Activated CD4-positive, alpha-beta T cell treated with anti-CD3 and anti-CD28 coated beads, Interleukin-2, amount 50 U/mL, for 4 hours (primary cell): ENCODE data around the gene RPL13A.

Experiments
- DNase-seq, 2 experiments: peaks; one replicate each; pipeline ENCODE4 v3.0.0-alpha.2; 2020

The RPL13A gene

DNA sequence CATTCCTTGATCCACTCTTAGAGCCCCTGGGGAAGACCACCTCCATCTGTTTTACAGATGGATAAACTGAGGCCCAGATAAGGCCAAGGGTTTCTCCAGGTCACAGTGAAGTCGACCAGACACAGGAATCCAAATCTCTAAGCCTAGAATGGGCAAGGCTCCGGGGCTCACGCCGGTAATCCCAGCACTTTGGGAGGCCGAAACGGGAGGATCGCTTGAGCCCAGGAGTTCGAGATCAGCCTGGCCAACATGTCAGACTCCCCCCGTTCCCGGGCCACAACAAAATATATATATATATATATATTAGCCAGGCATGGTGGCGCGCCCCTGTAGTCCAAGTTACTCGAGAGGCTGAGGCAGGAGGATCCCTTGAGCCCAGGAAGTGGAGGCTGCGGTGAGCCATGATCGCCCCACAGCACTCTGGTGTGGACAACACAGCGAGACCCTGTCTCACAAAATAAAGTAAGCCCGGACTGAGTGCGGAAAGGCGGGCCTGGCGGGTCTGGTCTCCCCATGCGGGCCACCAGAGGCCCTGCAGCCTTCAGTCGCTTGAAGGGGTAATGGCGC lies 615 bp upstream of the RPL13A start:
- DNase-seq = no peak

DNA sequence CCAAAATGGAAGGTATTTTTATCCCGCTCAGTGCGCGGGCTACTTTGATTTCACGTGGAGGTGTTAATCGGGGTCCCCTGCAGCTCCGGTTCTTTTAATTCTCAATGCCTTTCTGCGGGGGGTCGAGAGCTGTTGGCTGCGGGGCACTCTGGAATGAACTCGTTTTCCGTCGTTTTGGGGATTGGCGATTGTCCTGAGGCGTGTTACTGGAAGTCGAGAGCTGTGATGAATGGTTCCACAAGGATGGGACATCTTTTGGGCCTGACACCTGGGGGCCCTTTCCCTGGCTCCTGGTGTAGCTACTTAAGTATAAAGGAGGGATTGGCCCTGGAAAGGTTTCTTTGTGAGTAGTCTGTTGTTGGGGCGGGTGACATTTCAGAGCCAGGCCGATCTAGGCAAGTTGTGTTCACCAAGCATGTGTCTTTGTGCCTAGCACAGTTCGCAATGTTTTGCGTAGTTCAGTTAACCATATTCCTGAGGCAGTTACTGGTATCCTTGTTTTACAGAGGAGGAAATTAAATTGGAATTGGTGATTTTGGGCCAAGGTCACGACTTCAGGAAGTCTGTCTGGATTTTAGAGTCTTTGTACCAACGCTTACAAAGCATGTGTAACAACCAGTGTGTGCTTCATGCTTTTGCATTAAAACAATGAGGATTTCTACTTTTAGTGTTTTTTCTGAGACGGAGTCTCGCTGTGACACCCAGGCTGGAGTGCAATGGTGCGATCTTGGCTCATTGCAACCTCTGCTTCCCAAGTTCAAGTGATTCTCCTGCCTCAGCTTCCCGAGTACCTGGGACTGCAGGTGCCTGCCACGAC lies 846 bp downstream of the RPL13A start:
- no peak for DNase-seq

DNA sequence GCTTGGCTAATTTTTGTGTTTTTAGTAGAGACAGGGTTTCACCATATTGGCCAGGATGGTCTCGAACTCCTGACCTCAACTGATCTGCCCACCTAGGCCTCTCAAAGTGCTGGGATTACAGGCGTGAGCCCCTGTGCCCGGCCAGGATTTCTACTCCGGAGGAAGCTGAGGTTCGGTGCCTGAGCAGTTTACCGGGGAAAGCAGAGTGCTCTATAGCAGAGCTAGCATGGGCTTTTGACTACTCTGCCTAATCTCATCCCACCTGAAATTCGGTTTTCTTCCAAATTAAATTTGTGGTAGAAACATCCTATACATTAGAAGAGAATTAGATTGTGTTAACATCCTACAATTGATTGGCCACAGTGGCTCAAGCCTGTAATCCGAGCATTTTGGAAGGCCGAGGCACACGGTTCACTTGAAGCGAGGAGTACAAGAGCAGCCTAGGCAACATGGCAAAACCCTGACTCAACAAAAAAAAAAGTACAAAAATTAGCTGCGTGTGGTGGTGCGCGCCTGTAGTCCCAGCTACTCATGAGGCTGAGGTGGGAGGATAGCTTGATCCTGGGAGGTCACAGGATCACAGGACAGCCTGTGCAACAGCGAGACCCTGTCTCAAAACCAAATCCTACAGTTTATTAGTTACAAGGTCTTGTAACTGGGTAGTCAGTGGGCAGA lies 1.6 kb downstream of the RPL13A start:
- no peak for DNase-seq

DNA sequence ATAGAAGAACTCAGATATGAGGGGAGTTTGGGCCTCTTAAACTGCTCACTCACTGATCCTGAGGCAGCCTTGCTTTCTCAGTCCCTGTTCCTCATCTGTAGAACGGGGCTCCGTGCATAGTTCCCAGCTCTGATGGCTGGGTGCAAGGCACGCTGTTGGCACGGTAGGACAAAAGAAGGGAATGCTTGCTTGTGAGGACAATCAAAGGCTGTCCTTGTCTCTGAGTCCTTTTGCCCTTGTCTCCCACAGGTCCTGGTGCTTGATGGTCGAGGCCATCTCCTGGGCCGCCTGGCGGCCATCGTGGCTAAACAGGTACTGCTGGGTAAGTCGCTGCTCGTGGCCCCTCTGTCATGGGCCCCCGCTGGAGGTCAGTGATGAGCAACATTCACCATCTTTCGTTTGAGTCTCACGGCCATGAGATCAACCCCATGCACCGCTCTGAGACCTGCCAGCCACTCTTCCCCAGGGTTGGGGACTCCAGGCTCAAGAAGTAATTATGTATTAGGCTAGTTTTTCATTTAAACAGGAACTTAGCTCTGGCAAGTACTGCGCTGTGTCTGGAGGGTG lies 2.3 kb downstream of the RPL13A start:
- DNase-seq = no peak

DNA sequence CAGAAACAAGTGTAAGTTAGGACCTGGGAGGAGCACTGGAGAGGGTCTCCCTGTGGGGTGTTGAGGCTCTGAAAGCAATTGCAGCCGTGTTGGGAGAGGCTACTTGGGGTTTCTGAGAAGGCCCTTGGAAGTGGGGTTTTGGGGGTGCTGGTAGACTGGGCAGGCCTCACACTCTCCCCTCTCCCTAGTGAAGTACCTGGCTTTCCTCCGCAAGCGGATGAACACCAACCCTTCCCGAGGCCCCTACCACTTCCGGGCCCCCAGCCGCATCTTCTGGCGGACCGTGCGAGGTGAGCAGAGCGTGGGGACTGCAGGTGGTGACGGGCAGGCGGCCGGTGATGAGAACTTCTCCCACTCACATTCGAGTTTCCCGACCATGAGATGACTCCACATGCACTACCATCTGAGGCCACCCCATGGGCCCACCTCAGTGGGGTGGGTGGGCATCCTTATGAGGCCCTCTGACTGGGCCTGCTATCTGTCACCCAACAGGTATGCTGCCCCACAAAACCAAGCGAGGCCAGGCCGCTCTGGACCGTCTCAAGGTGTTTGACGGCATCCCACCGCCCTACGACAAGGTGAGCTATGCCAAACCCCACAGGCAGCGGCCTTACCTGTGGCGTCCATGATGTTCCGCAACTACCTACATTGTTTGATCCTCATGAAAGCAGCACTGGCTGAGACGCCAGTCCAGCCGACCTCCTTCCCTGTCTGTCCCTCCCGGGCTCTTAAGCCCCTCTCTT lies 3.0 kb downstream of the RPL13A start:
- no peak for DNase-seq

DNA sequence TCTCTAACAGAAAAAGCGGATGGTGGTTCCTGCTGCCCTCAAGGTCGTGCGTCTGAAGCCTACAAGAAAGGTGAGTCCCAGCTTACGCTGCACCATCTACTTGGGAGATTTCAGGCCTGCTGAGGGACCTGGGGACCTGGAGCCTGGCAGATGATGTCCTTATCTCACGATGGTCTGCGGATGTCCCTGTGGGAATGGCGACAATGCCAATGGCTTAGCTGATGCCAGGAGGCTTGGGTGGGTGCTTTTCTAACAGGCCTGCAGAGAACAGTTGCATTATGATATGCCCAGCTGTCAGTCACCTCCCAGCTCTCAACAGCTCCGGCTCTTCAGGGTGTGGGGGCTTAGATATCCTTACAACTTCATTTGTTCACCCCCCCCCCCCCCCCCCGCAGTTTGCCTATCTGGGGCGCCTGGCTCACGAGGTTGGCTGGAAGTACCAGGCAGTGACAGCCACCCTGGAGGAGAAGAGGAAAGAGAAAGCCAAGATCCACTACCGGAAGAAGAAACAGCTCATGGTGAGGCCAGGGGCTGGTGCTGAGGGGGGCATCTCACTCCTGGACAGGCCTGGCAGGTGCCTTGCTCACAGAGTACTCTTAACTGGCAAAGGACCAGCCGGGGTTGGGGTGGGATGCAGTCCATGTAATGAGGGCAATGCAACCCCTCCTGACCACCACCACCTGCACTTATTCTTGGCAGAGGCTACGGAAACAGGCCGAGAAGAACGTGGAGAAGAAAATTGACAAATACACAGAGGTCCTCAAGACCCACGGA lies 3.8 kb downstream of the RPL13A start:
- no peak for DNase-seq

DNA sequence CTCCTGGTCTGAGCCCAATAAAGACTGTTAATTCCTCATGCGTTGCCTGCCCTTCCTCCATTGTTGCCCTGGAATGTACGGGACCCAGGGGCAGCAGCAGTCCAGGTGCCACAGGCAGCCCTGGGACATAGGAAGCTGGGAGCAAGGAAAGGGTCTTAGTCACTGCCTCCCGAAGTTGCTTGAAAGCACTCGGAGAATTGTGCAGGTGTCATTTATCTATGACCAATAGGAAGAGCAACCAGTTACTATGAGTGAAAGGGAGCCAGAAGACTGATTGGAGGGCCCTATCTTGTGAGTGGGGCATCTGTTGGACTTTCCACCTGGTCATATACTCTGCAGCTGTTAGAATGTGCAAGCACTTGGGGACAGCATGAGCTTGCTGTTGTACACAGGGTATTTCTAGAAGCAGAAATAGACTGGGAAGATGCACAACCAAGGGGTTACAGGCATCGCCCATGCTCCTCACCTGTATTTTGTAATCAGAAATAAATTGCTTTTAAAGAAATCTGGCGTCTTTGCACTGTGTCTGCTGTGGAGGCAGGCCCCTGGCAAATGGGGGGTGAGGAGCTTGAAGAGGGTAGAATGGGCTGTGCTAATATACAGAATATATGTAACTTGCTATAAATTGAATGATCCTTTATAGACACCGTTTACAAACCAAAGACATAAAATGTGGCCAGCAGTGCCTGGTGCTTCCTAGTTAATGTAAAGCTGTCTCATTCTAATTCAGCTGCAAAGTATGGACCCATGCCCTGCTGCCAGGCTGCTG lies 4.6 kb downstream of the RPL13A start:
- DNase-seq = no peak

DNA sequence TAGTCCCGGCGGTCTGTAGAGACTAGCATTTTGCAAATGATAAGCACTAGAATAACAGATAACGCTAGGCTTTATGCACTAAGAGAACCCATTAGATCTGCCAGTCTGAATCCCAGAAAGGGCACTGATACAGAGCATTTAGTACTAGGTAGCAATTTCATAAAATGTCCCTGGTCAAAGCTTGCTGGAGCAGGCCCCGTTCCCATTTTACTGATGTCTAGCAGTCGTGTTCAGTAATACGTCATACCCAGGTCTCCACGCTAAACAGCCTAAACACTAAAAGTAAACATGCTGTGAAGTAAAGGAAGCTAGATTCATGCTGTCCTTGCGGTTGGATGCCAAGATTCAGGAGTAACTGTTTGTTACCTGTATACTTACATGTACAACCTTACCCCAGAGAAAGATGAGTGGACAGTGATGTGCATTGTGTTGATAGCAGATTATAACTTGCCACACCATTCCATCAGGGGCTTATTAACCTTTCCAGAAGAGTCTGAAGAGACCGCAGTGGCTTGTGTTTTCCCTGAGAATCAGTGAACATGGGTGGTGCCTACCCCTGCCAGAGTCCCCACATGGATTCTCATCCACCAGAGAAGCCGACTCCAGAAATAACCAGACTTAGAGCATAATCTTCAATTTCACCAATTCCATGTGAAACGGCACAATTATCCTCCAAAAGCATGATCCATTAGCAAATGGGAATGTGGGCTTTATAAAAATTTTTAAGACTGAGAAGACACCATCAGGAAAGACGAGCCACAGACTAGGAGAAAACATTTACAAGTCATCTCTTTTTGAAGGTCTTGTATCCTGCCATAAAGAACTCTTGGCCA lies 5.4 kb downstream of the RPL13A start:
- no peak for DNase-seq

DNA sequence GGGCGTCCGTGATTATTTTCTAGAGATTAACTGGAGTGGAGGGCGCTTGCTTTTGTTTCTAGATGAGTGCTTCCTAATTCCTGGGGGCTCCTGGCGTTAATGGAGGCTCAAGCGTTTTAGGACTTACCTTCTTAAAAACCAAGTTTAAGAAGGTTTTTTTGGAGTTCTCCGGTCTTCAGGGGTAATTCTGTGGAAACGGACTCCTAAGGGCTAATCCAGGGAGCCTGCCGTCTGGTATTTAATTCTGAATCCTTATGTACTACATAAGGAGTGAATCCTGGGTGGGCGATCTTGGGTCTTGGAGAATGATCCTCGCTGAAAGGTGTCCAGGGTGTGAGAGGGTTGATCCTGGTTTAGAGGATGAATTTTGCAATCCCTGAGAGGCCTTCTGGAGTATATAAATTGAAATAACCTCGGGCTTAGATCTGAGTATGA lies 9.2 kb downstream of the RPL13A start:
- no peak for DNase-seq

DNA sequence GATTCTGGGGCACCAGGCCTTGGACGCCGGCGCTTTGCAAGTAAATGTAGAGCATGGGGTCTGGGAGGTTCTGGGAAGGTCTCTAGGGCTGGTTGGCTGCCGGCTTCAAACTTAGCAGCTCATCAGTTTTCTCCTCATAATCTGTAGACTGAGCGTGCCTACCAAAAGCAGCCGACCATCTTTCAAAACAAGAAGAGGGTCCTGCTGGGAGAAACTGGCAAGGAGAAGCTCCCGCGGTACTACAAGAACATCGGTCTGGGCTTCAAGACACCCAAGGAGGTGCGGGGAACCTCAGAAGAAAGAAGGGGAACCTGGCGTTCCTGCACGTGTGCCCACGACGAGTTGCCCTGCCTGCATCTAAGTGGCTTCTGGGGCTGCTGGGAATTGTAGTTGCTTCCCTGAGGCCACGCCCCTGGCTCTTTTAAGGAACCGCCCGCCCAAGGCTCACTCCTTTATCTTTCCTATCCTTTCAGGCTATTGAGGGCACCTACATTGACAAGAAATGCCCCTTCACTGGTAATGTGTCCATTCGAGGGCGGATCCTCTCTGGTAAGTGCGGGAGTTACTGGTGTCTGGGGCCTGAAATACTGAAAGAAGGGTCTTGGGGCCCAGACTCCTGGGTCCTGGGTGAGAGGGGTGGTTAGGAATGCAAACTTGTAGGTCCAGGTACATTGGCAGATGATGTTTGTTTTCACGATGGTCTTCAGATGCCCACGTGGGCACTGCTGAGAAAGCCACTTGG lies 9.8 kb downstream of the RPL13A start:
- DNase-seq = peak; percentile 69 to 70

DNA sequence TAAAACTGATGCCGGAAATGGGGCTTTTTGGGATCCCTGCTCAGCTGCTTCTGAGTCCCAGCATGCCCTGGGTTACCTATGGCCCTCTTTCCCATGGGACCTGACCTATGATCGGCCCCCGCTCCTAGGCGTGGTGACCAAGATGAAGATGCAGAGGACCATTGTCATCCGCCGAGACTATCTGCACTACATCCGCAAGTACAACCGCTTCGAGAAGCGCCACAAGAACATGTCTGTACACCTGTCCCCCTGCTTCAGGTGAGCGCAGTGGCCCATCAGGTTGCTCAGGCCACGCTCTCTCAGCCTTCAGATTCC lies 10.3 kb downstream of the RPL13A start:
- no peak for DNase-seq

DNA sequence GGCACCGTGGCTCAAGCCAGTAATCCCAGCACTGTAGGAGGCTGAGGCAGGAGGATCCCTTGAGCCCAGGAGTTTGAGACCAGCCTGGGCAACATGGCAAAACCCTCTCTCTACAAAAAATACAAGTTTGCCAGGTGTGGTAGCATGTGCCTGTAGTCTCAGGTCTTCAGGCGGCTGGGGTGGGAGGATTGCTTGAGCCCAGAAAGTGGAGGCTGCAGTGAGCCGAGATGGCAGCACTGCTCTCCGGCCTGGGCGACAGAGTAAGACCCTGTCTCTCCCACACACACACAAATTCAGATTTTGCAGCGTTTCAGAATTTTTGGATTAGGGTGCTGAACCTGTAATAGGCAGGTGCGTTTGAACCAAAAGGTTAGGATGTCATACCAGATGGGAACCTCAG lies 11.1 kb downstream of the RPL13A start:
- DNase-seq = no peak

DNA sequence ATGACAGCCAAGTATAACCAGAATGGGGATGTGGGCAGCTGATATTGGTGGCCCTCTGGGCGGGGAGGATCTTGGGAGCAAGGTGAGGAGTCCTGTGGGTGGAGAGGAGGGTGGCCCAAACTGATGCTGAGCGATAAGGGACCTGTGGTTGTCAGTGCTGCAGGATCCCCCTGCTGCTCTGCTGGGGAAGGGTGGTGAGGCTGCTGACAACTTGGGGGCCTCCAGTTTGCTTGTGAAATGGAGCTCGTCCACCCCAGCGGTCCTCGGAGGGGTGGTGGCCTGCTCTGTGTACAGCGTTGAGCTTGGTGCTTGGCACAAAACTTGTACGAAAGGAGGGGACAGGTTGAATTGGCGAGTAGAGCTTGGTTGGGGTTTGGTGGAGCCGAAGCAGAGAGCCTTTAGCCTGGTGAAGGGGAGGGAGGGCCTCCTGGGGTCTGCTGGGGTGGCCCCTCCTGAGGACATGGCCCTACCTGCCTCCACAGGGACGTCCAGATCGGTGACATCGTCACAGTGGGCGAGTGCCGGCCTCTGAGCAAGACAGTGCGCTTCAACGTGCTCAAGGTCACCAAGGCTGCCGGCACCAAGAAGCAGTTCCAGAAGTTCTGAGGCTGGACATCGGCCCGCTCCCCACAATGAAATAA lies 11.7 kb downstream of the RPL13A start:
- DNase-seq = no peak

DNA sequence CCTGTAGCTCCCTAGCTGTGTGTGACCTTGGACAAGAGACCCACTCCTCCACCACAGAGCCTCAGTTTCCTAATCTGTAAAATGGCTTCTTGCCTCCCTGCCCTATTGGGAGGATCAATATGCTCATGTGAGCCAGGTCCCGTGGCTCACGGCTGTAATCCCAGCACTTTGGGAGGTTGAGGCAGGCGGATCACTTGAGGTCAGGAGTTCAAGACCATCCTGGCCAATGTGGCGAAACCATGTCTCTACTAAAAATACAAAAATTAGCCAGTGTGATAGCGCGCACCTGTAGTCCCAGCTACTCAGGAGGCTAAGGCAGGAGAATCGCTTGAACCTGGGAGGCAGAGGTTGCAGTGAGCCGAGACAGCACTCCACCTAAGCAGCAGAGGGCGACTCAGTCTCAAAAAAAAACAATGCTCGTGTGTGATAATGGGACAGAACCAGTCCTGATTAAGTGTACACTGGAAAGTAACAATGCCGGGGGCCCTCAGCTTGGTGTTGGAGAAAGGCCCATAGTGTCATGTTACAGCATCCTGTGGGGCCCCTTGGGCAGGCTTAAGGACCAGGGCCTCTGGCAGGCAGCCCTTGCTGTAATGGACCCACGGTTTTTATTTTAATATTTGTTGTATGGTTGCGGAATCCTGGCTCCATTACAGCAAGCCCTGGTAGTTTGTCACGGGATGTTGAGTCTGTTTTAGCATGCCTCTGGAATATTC lies 15.6 kb downstream of the RPL13A start:
- DNase-seq = peak; percentile 40 to 44

DNA sequence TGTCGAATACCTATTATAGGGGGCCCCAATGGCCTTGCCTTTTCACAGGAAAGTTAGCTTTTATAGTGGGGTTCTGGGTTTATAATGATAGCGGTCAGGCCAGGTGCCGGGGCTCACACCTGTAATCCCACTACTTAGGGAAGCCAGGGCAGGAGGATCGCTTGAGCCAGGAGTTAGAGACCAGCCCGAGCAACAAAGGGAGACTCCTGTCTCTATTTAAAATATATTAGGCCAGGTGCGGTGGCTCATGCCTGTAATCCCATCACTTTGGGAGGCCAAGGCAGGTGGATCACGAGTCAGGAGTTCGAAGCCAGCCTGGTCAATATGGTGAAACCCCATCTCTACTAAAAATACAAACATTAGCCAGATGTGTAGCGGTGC lies 16.2 kb downstream of the RPL13A start:
- no peak for DNase-seq

DNA sequence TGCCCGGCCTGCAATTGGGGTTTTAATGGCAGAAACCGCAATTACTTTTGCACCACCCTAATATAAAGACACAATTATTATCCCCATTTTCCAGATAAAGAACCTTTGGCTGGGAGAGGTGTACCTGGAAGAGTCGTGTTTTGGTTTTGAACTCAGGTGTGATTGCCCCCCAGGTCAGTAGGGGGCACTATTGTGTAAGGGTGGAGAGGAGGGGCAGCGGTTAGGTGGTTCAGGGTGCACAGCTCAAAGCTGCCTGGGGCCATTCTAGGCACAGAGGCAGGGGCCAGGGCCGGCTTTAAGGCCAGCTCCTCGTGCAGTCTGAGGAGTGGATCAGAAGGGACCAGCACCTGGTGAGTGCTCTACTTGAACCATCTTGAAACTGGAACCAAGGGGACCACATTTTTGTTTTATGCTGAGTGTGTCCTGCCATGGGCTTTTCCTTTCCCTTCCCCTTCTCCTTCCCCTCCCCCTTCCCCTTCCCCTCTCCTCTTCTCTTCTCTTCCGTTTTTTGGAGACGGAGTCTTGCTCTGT lies 19.2 kb downstream of the RPL13A start:
- peak; percentile 72 to 75 for DNase-seq

DNA sequence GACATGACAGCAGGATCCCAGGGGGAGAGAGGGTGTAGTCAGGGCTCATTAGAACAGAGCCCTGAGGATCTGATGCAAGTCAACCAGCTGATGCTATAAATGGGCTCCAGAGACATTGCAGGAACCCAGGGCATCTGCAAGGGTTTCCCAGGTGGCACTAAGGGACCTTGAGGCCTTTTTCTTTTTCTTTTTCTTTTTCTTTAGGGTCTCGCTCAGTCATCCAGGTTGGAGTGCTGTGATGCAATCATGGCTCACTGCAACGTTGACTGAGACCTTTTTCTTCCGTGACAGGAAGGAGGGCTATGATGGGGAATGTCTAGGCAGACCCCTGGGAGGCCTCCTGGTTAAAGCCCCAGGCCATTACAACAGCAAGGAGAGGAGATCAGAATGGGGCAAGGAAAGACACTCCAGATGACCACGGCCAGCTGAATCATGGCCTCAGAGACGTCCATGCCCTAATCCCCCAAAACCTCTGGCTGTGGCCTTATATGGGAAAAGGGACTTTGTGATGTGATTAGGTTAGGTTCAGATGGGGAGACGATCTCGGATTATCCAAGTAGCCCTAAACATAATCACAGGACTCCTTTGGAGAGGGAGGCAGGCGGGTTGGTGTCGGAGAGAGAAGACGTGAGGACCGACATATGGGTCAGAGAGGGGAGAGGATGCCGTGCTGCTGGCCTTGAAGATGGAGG lies 20.5 kb downstream of the RPL13A start:
- no peak for DNase-seq
